Choroid plexus epithelial cell (primary cell): Measurements from ENCODE around the gene FAM107A.

Experiments
- DNase-seq: peaks from one replicate; pipeline ENCODE4 v3.0.0-alpha.2; 2010; ENCODE audit warnings: low read depth
- H3K4me3 ChIP-seq: 2 replicates; pipeline ENCODE4 v1.5.1; 2011; ENCODE audit warnings: low read depth, mild to moderate bottlenecking, control low read depth, low read length, moderate library complexity
- CTCF ChIP-seq: conservative IDR thresholded peaks from 2 replicates; pipeline ENCODE4 v1.5.1; 2011; ENCODE audit warnings: low read depth, mild to moderate bottlenecking, control low read depth, inconsistent platforms, low read length, moderate library complexity

FAM107A gene

DNA sequence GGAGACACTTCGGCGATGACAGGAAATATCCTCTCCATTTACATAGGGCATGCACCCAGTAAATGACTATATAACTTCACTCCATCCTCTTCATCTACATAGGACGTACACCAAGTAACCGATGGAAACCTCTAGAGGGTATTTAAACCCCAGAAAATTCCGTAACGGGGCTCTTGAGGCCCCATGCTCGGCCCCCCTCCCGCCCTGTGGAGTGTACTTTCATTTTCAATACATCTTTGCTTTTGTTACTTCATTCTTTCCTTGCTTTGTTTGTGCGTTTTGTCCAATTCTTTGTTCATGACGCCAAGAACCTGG lies 7.5 kb upstream of the FAM107A start:
- TF ChIP-seq CTCF, result no peak
- DNase-seq, result no peak

GRCh38 chr3:58581328-58582091 lies 4.3 kb upstream of the FAM107A start:
- H3K4me3 ChIP-seq, result no peak overlapping the region
- no peak for DNase-seq
- TF ChIP-seq CTCF, result no peak

More for the DNA sequence above, 7.5 kb upstream of the FAM107A start:
- peak overlapping the region; percentile 65 for H3K4me3 ChIP-seq

DNA sequence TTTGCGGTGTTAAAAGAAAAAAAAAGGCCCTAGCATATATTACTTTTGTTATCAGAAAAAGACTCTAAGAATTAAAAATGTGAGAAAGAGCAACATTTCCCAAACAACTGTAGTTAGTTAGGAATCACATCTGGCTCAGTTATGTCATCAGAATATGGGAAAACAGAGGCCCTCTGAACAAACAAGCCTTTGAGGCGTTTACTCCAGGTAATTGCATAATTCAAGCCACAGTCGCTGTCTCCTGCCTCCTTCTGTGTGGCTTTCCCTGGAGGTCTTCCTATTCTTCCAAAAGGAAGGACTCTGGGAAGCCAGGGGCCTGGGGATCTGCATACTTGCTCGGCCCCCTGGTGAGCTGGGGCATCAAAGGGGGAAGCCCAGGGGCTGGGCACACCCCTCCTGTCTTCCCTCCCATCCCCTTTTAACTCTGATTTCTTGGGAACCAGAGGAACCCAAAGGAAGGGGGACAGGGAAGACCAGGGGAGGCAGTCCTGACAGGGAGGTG lies 3.7 kb upstream of the FAM107A start:
- no peak overlapping the region for H3K4me3 ChIP-seq
- no peak for TF ChIP-seq CTCF
- DNase-seq, result no peak

- no peak for DNase-seq
- no peak overlapping the region for H3K4me3 ChIP-seq
- TF ChIP-seq CTCF, result no peak
These were observed 1.7 kb upstream of the FAM107A start for GRCh38 chr3:58578873-58579272.

- no peak for DNase-seq
- H3K4me3 ChIP-seq, result no peak overlapping the region
- TF ChIP-seq CTCF, result no peak
These were observed 475 bp downstream of the FAM107A start for GRCh38 chr3:58576716-58577115.

- H3K4me3 ChIP-seq, result no peak overlapping the region
- TF ChIP-seq CTCF, result no peak
- no peak for DNase-seq
These were observed 1.1 kb downstream of the FAM107A start for GRCh38 chr3:58575971-58576652.
